Tibial nerve (tissue), 3 donors: ENCODE results near the gene RASSF4.

Experiments used
- POLR2A ChIP-seq, 2 donors: fragments of 450-650 bp; IDR thresholded peaks; one replicate each; pipeline ENCODE4 v1.6.1; 2017; ENCODE audit warnings: antibody characterized with exemption in 2 of 2, mild to moderate bottlenecking in 2 of 2, moderate library complexity in 2 of 2
- TF ChIP-seq, protein P1 (sequence below), 5 experiments: fragments of 200-600 bp in 3 of 5; fragments of 450-650 bp in 2 of 5; sonication (generic) in 3 of 5; IDR thresholded peaks; one replicate each; pipeline ENCODE4 v1.5.1; 2016 to 2019; ENCODE audit warnings: antibody characterized with exemption in 5 of 5, mild to moderate bottlenecking in 3 of 5, moderate library complexity in 2 of 5

DNA sequence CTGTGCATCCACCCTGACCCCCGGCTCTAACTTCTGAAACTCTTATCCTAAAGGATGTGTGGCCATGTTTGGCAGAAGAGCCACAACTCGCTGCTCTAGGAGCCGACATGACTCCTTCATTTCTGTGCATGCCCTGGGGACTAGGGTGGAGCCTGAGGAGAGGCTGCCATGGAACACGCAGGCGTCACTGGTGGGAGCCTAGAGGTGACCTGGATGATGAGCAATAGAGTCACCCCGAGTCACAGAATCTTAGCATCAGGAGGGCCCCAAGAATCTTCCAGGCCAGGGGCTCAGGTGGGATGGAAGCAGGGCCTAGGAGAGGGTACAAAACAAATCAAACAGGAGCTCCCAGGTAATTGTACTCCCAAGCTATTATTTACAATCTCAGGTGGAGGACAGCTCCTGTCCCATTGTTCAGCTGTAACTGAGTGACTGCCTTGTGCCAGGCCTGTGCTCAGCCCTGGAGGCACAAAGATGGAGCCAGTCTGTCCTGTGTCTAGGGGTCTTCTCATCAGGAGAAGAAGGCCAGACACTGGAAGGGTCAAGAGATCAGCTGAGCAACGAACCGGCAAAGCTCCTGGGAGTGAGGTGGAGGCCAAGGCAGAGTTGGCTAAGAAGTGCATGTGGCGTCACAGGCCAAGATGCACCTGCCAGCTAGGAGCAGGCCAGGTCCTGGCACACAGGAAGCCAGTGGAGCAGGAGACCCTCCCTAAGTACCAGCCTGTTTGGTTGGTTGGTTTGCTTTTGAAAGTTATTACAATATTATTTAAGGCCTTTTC, 35.3 kb downstream of the RASSF4 start:
- TF ChIP-seq, protein P1, sequence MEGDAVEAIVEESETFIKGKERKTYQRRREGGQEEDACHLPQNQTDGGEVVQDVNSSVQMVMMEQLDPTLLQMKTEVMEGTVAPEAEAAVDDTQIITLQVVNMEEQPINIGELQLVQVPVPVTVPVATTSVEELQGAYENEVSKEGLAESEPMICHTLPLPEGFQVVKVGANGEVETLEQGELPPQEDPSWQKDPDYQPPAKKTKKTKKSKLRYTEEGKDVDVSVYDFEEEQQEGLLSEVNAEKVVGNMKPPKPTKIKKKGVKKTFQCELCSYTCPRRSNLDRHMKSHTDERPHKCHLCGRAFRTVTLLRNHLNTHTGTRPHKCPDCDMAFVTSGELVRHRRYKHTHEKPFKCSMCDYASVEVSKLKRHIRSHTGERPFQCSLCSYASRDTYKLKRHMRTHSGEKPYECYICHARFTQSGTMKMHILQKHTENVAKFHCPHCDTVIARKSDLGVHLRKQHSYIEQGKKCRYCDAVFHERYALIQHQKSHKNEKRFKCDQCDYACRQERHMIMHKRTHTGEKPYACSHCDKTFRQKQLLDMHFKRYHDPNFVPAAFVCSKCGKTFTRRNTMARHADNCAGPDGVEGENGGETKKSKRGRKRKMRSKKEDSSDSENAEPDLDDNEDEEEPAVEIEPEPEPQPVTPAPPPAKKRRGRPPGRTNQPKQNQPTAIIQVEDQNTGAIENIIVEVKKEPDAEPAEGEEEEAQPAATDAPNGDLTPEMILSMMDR (IDR thresholded peaks at IDR 0.05): no peak
- no peak for TF ChIP-seq POLR2A (IDR thresholded peaks at IDR 0.05)
